Measurements from ENCODE around the gene UBXN6. TPM values are rescaled to one million over a fixed set of nuclear protein-coding genes. Genes with fewer than 3 reads are reported as not detected.

UBXN6 gene
- total RNA-seq, 1 donor from 2014 or later: 560 TPM

DNA sequence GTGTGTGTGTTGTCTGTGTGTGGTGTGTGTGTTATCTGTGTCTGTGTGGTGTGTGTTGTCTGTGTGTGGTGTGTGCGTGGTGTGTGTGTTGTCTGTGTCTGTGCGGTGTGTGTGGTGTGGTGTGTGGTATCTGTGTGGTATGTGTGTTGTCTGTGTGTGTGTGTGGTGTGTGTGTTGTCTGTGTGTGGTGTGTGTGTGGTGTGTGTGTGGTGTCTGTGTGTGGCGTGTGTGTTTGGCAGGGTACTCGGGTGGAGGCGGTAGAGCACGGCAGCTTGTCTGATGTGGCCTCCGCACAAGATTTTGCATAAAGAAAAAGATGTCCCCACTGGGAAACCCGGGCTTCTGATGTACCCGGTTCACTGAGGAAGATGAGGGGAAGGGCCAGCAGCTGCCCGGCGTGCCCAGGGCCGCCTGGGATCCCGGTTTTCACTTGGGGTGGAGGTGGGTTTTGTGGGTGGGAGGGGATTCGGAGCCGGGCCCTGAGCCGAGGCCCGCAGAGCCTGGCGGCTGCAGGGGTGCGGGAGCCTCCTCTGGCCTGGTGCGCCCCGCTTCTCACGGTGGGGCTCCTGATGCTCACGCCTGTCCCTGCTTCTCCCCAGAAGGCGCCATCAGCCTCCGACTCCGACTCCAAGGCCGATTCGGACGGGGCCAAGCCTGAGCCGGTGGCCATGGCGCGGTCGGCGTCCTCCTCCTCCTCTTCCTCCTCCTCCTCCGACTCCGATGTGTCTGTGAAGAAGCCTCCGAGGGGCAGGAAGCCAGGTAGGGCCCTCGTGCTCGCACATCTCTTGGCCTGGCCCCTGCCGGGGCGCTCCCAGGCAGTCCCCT, 35.7 kb upstream of the UBXN6 start:
- Histone ChIP-seq H3K36me3 (peaks cover 72 to 92% of the 10 kb centered on the region in 2 donors), H3K4me1 (no peaks in the 10 kb centered on the region), H3K27ac (no peak overlapping the region), H3K9me3 (no peaks in the 10 kb centered on the region), H3K27me3 (no peaks in the 10 kb centered on the region), H3K4me3 (no peak overlapping the region)
- DNase-seq (ENCODE audit: low spot score in 2 of 2): no peak
- intact Hi-C loops (cut with DNase I): no loop called here
- TF ChIP-seq, protein P1, sequence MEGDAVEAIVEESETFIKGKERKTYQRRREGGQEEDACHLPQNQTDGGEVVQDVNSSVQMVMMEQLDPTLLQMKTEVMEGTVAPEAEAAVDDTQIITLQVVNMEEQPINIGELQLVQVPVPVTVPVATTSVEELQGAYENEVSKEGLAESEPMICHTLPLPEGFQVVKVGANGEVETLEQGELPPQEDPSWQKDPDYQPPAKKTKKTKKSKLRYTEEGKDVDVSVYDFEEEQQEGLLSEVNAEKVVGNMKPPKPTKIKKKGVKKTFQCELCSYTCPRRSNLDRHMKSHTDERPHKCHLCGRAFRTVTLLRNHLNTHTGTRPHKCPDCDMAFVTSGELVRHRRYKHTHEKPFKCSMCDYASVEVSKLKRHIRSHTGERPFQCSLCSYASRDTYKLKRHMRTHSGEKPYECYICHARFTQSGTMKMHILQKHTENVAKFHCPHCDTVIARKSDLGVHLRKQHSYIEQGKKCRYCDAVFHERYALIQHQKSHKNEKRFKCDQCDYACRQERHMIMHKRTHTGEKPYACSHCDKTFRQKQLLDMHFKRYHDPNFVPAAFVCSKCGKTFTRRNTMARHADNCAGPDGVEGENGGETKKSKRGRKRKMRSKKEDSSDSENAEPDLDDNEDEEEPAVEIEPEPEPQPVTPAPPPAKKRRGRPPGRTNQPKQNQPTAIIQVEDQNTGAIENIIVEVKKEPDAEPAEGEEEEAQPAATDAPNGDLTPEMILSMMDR (IDR thresholded peaks at IDR 0.05): no peak

DNA sequence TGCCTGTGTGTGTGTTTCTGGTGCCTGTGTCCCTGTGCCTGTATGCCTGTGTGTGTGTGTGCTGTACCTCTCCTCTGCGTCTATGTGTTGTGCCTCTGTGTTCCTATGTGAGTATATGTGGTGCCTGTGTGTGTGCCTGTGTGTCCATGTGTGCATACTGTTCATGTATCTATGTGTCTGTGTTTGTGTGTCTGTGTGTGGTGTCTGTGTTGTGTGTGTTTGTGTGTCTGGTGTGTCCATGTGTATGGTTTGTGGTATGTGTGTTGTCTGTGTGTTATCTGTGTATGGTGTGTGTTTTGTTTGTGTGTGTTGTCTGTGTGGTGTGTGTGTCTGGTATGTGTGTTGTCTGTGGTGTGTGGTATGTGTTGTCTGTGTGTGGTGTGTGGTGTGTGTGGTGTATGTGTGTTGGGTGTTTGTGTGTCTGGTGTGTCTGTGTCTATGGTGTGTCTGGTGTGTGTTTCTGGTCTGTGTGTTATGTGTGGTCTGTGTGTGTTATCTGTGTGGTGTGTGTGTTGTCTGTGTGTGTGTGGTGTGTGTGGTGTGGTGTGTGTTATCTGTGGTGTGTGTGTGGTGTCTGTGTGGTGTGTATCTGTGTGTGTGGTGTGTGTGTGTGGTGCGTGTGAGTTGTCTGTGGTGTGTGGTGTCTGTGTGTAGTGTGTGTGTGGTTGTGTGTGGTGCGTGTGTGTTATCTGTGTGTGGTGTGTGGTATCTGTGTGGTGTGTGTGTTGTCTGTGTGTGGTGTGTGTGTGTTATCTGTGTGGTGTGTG, 34.9 kb upstream of the UBXN6 start:
- Histone ChIP-seq H3K27ac (no peak overlapping the region), H3K4me1 (no peaks in the 10 kb centered on the region), H3K36me3 (peaks cover 69 to 88% of the 10 kb centered on the region in 2 donors), H3K9me3 (no peaks in the 10 kb centered on the region), H3K27me3 (no peaks in the 10 kb centered on the region), H3K4me3 (no peak overlapping the region)
- intact Hi-C loops (cut with DNase I): no loop called here
- TF ChIP-seq, protein P1 (IDR thresholded peaks at IDR 0.05): no peak
- DNase-seq (ENCODE audit: low spot score in 2 of 2): no peak

DNA sequence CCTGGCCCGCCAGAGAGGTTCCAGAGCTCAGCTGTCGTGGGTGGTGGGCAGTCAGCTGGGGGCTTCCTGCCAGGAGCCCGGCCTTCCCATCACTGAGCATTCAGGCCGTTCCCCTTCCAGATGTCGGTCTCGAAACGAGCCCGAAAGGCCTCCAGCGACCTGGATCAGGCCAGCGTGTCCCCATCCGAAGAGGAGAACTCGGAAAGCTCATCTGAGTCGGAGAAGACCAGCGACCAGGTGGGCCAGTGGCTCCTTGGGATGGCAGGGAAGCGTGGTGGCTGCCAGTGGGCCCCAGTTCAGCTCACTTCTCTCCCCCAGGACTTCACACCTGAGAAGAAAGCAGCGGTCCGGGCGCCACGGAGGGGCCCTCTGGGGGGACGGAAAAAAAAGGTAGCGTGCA, 33.9 kb upstream of the UBXN6 start:
- DNase-seq (ENCODE audit: low spot score in 2 of 2): no peak
- no peak overlapping the region for H3K4me3 ChIP-seq
- H3K36me3 ChIP-seq: peaks cover 59 to 86% of the 10 kb centered on the region in 2 donors
- no peaks in the 10 kb centered on the region for H3K4me1 ChIP-seq
- TF ChIP-seq, protein P1 (IDR thresholded peaks at IDR 0.05): no peak
- intact Hi-C loops (cut with DNase I): no loop called here
- no peak overlapping the region for H3K27ac ChIP-seq
- no peaks in the 10 kb centered on the region for H3K9me3 ChIP-seq
- H3K27me3 ChIP-seq: no peaks in the 10 kb centered on the region

DNA sequence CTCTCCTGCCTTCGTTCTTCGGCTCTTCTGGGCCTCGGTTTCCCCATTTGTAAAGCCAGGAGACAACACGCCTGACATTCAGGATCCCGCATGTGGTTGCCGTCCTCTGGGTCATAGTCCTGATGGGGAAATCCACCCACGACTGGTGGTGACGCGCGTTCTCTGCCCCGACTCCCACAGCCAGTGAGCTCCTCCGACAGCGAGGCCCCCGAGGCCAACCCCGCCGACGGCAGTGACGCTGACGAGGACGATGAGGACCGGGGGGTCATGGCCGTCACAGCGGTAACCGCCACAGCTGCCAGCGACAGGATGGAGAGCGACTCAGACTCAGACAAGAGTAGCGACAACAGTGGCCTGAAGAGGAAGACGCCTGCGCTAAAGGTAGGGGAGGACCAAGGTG, 30.9 kb upstream of the UBXN6 start:
- intact Hi-C loops (cut with DNase I): no loop called here
- no peaks in the 10 kb centered on the region for H3K4me1 ChIP-seq
- peaks cover 36 to 59% of the 10 kb centered on the region in 2 donors for H3K36me3 ChIP-seq

DNA sequence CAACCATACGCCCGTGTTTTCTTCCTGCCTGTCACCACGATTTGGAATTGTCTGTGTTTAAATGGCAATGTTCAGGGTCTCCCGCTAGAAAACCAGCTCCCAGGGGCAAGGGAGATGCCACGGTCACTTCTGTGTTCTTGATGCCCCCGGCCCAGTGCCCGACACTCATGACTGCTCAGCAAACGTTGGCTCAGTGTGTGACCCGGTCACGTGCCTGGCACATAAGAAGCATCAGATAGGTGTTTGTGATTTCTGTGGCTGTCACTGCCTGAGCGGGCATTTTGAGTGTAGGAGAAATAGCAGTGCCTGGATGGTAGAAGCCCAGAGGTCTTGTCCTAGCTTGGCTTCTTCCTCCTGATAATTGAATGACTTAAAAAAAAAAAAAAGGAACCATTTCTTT, 30.0 kb upstream of the UBXN6 start:
- TF ChIP-seq, protein P1 (IDR thresholded peaks at IDR 0.05): no peak
- H3K4me3 ChIP-seq: no peak overlapping the region
- intact Hi-C loops (cut with DNase I): no loop called here
- DNase-seq (ENCODE audit: low spot score in 2 of 2): no peak
- H3K36me3 ChIP-seq: peaks cover 34 to 57% of the 10 kb centered on the region in 2 donors
- no peaks in the 10 kb centered on the region for H3K4me1 ChIP-seq
- no peak overlapping the region for H3K27ac ChIP-seq
- no peaks in the 10 kb centered on the region for H3K9me3 ChIP-seq
- no peaks in the 10 kb centered on the region for H3K27me3 ChIP-seq

More for the DNA sequence above, 30.9 kb upstream of the UBXN6 start:
- H3K27me3 ChIP-seq: no peaks in the 10 kb centered on the region
- TF ChIP-seq, protein P1 (IDR thresholded peaks at IDR 0.05): no peak
- H3K27ac ChIP-seq: no peak overlapping the region
- no peaks in the 10 kb centered on the region for H3K9me3 ChIP-seq
- no peak for DNase-seq (ENCODE audit: low spot score in 2 of 2)
- no peak overlapping the region for H3K4me3 ChIP-seq

Measured in ascending aorta (tissue), 2 donors.